Endothelial cell of umbilical vein (primary cell): ENCODE results near the gene EPAS1.

Experiments
- JUN ChIP-seq: IDR thresholded peaks from 2 replicates; pipeline ENCODE4 v1.6.1; 2011; ENCODE audit warnings: borderline replicate concordance, low read depth; ENCODE audit not compliant: insufficient read length, insufficient read depth
- POLR2A ChIP-seq: IDR thresholded peaks from 2 replicates; pipeline ENCODE4 v1.6.1; 2012; ENCODE audit warnings: low read depth, mild to moderate bottlenecking, control low read depth, low read length
- POLR2AphosphoS5 ChIP-seq: IDR thresholded peaks from 2 replicates; pipeline ENCODE4 v1.6.1; 2012; ENCODE audit warnings: low read depth, mild to moderate bottlenecking, control low read depth, low read length, moderate library complexity; ENCODE audit not compliant: insufficient read depth
- TF ChIP-seq, protein P1 (sequence below), 2 donors: IDR thresholded peaks; 1 replicate in 1 of 2; 2 replicates in 1 of 2; pipeline ENCODE4 v1.5.1; 2011; ENCODE audit warnings: low read length in 2 of 2, mild to moderate bottlenecking in 2 of 2, moderate library complexity in 2 of 2, control low read depth in 1 of 2, inconsistent platforms in 1 of 2, low read depth in 1 of 2; ENCODE audit not compliant: insufficient read depth in 1 of 2; ENCODE audit errors: extremely low read depth in 1 of 2

GRCh38 chr2:46420945-46421344 is 123.7 kb downstream of the EPAS1 start:
- TF ChIP-seq, protein P1, sequence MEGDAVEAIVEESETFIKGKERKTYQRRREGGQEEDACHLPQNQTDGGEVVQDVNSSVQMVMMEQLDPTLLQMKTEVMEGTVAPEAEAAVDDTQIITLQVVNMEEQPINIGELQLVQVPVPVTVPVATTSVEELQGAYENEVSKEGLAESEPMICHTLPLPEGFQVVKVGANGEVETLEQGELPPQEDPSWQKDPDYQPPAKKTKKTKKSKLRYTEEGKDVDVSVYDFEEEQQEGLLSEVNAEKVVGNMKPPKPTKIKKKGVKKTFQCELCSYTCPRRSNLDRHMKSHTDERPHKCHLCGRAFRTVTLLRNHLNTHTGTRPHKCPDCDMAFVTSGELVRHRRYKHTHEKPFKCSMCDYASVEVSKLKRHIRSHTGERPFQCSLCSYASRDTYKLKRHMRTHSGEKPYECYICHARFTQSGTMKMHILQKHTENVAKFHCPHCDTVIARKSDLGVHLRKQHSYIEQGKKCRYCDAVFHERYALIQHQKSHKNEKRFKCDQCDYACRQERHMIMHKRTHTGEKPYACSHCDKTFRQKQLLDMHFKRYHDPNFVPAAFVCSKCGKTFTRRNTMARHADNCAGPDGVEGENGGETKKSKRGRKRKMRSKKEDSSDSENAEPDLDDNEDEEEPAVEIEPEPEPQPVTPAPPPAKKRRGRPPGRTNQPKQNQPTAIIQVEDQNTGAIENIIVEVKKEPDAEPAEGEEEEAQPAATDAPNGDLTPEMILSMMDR (IDR thresholded peaks at IDR 0.05; ENCODE audit: extremely low read depth in 1 of 2, insufficient read depth in 1 of 2, low read depth in 1 of 2, low read length in 2 of 2) = no peak
- TF ChIP-seq POLR2A (no peak), POLR2AphosphoS5 (no peak), JUN (no peak)
